DMS153 treated with DMSO at 0.1 percent for 48 hours (cell line): ENCODE data around the gene LRRC27.
A peak's percentile ranks its signal among the peaks of the same experiment; 100 is the strongest.

Experiments
- DNase-seq: peaks from one replicate; lab custom pipeline; 2025; ENCODE audit not compliant: unreplicated experiment; lab: John Stamatoyannopoulos, UW

LRRC27 gene

DNA sequence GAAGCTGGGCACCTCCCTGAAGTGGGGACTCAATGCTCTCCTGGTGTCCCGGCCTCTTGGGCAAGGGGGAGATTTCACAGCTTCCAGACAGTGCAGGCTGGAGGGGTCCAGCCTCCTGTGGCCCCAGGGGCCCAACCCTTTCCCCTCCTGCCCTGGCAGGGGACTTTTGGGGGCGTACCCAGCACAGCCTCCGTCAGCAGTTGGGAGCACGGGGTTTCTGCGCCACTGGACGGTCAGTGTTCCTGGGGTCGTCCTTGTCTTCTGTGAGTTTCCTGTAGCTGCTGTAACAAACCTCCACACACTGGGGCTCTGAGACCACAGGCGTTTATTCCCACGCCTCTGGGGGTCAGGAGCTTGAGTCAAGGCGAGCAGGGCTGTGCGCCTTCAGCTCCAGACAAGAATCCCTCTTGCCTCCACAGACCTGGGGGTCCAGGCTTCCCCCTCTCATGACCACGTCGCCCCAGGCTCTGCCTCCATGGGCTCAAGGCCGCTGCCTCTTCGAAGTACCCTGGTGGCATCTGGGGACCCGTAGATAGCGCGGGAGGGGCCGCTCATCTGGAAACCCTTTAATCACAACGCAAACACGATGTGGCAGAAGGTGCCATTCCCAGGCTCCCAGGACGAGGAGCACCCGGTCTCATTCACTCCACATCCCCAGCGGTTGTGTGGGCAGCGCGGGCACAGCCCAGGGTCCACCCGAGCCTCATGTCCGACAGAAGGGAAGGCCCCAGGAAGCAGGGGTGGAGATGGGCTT lies 79.0 kb downstream of the LRRC27 start:
- no peak for DNase-seq

DNA sequence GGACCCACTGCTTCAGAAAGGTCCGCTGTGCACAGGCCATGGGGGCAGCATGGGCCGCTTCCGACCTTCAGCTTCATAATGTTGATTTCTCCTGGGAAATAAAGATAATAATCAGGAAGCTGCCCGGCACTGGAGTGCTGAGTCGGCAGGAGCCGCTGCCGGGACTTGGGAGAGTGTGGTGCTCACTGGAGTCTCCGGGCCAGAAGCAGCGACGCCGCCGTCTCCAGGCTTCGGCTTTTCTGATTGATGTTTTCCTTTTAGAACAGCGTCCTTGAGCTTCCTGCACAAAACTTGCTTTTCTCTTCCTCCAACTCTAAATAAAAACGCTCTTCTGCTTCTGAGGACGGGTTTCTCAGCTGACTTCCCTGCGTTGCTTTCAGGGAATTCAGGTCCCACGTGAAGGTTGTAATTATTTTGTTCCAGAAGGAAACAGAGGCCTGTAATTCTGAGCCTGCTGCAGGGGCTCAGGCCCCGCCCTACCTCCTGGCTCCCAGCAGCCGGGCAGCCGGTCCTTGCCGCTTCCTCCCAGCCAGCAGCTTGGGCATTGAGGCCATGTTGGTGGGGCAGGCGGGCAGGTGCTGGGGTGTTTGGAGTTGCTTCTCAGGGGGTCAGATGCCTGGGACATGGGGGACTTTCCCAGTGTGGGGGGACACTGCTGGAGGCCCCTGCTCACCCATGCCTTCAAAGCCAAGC lies 79.7 kb downstream of the LRRC27 start:
- peak; percentile 40 for DNase-seq

DNA sequence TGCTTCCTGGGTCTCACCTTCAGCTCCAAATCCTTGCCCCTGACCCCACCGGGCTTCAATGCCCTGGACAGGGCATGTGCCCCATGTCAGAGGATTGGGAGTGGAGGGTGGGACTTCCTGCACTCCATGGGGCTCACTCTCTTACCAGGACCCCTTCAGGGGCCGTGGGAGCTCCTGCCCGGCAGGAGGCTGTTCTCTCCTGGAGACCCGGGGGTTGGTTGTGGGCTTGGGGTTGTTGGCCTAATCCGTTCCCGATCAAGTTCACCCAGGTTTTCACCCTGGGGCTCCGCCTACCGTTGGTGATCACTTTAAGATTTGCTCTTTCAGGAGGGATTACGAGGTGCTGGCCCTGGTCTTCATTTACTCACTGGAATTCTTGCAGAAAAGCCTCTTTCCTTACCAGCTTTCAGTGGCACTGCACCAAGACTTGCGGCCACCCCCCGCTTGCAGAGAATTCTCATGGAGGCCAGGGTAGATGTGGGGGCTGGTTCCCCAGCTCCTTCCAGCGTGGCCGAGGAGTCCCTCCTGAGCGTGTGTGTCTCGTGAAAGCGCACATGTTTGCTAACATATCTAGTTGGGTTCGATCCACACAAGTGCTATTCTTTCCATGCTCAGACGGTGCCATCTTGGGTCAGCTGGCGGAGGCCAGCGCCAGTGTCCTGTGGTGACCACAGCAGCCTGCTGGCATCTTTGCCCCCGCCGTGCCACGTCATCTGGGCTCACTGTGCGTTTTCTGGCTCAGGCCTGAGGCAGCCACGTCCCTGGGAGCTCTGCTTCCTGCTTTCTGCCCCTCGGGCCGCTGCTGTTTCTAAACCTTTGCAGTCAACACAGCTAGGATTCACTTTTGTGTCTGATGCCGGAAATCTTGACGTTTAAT lies 80.6 kb downstream of the LRRC27 start:
- no peak for DNase-seq

DNA sequence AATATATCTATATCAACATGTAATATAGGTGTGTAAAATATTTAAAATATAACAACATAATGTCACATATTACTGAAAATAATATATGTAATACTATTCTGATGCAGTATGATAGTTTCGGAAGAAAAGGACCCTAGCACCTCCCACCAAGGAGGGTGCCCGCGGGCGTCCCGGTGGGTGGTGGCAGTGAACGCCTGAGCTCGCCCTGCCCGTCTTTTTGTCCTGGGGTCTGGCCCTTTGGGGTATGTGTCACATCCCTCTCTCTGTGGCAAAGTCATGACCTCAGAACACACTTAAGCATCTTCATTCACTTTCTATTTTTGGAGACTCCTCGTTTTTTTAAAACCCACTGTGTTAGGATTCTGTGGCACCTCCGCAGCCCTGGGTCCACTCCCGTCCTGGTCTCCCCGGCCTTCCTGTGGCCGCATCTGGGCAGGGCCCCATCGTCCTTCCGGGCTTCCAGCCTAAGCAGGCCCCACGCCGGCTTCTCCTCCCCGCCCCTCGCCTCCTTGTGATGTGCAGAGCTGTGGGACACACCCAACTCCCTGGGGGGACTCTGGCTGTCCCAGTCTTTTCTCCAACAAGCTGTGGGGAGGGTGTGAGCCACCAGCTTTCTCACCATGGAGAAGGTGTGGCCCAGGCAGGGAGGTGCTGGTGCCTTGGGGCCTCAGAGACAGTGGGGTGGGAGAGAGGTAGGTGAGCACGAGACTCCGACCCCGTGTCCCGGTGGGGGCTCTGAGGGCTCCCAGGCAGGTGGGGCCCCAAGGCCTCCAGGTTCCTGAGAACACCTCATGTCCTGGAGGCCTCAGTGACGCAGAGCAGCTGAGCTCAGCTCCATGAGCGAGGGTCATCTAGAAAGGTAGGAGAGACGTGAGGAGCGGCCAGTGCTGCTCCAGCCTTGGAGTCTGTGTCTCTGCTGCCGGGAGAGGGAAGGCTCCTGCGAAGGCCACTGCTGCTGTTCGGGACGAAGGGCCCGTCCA lies 81.5 kb downstream of the LRRC27 start:
- DNase-seq, result no peak

DNA sequence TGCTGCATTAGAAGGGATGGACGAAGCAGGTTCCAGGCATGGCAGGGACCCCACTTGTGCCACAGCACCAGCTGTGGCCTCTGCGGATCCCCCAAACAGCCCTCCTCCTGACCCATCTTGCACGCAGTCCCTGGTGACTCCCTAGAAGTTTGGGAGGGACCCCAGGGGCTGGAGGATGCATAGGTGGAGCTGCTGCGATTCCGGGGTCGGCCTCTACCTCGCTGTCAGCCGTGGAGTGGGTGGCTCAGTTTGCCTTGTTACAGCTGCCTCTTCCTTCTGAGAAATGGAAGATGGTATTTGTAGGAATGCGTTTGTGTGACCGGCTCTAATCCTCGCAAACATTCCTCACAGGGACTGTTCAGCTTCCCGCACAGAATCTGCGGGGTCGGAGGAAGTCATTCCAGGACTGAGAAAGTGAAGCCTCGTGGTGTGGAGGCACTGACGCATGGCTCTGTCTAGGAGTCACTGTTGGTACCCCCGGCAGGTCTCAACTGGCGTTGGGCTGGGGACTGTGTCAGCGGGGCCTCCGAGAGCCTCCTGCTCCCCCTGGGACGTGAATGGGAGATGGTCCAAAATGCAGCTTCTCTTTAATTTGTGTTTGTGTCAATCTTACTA lies 82.5 kb downstream of the LRRC27 start:
- DNase-seq, result no peak

DNA sequence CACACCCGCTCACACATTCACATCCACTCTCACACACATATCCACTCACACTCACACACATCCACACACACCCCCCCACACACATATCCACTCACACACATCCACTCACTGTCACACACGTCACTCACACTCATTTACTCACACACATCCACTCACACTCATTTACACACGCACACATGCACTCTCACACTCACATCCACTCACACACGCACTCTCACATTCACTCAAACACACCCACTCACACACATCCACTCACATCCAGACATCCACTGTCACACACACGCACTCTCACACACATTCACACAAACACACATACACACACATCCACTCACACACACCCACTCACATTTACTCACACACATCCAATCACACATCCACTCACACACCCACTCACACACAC lies 83.3 kb downstream of the LRRC27 start:
- no peak for DNase-seq

DNA sequence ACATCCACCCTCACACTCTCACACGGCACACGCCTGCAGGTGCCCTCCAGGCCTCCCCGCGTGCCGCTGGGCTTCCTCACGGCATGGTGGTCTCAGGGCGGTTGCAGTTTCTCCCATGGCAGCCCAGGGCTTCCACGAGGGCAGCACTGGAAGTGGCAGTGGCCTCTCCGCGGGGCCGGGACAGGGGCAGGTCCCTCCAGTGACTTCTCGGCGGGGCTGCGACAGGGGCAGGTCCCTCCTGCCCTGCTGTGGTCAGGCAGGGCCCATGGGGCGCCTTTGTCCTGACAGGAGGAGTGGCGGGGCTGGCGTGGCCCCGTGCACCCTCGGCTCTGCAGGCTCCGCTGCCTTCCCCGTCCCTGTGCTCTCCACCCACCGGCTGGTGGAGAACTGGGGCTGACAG lies 84.0 kb downstream of the LRRC27 start:
- DNase-seq, result no peak

DNA sequence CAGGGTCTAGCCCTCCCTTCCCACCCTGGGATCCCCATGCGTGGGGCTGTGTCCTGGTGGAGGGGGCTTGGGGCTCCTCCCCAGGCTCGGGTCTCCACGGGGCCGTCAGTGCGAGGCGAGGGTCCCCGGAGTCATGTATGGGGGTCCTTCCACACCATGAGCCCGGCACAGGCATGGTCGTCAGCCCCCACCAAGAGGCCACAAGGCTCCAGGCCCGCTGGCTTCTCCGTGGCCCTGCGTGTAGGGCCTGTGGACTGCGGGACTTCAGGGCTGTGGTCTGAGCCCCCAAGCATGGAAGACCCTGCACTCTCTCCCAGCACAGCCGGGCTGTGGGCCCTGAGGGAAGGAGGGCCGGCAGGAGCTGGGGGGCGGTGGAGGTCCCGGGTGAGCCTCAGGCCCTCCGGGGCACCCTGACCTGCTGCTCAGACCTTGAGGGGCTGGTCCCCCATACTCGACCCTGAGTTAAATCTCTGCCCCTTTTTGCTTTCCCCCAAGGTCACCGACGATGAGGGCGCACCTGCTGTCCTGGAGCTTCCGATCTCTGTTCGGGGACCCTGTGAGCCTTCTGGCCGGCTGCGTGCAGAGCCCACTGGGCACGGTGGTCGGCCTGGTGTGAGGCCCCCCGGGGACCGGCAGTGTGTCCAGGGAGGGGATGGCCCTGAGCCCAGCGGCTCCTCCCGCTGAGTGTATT lies 84.7 kb downstream of the LRRC27 start:
- no peak for DNase-seq

DNA sequence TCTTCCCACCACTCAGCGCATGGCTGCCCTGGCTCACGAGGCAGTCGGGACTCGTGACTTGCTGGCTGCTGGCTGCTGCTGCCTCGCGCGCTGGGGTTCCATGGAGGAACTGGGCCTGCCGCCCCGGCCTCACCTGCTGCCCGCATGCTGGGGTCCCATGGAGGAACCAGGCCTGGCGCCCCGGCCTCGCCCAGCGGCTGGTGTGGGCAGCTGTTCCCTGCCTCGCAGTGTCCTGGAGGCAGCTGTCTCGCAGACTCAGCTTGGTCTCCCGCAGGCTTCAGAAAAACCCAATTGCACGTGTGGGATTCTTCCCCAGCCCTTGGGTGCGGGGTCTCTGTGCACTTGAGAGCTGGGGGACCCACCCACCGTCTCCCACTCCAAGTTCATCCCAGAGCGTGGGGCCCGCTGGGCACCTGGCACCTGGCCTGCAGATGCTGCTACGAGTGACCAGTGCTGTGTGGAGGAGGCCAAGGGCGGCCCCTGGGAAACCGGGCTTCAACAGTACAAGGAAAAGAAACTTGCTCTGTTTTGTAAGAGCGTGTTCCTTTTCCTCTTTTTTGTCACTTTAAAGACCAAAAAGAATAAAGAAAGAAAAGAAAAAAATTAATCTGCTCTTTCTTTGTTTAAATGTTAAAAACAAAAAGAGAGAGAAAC lies 85.4 kb downstream of the LRRC27 start:
- DNase-seq, result no peak

DNA sequence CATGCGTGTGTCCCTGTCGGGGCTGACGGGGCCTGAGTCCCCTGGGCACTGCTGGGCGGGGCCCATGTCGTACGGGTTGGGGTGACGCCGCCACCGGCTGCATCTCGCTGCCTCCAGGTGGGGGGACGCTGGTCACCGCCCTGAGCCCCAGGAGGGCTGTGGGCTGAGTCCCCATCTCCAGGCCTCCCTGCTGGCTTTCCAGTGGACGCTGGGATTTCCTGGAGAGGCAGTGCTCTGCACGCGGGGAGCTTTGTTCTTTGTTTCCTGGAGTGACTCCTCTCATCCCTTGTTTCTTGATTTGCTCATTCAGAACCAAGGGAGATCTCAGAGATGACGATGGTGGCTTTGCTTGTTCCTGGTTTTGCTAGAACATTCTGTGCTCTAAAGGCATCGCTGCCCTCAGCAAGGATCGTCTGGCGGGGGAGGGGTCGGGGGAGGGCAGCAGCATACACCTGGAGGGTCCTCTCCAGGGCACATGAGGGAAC lies 86.0 kb downstream of the LRRC27 start:
- peak; percentile 34 for DNase-seq

DNA sequence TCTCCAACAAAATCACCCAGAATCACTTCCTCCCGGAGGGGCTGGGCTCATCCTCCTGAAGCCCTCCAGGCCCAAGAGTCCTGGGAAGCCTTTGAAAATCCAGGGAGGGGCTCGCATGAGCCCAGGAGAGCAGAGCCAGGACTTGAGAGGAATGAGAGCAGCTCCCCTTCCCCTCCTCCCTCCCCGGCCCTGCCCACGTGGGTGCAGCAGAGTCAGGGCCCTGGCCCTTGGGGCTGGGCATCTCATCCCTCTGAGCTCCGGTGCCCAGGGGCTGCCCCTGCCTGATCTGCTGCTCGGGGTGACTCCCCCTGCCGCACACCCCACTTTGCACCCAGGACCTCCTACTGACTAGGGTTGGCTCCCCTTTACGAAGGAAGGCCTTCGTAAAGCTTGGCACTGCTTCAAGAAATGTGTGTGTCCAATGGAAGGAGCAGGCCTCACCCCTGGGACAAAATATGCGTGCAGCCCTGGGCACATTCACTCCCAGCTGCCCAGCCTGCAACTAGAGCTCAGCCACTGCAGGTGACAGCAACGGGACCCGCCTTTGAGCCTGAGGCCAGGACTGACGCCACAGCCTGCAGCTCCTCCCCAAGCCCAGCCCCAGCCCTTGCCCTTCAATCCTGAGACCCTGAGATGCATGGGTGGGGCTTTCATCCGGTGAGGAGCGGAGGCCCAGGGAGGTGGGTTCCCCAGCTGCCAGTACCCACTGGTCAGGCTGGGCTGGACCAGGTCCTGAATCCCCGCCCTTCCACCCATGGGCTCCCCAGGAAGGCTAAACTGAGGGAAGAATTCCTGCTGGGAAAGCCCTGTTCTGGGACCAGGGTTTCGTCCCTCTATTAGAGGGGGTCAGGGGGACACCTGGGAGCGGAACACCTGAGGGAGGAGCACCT lies 86.8 kb downstream of the LRRC27 start:
- peak; percentile 60 for DNase-seq

DNA sequence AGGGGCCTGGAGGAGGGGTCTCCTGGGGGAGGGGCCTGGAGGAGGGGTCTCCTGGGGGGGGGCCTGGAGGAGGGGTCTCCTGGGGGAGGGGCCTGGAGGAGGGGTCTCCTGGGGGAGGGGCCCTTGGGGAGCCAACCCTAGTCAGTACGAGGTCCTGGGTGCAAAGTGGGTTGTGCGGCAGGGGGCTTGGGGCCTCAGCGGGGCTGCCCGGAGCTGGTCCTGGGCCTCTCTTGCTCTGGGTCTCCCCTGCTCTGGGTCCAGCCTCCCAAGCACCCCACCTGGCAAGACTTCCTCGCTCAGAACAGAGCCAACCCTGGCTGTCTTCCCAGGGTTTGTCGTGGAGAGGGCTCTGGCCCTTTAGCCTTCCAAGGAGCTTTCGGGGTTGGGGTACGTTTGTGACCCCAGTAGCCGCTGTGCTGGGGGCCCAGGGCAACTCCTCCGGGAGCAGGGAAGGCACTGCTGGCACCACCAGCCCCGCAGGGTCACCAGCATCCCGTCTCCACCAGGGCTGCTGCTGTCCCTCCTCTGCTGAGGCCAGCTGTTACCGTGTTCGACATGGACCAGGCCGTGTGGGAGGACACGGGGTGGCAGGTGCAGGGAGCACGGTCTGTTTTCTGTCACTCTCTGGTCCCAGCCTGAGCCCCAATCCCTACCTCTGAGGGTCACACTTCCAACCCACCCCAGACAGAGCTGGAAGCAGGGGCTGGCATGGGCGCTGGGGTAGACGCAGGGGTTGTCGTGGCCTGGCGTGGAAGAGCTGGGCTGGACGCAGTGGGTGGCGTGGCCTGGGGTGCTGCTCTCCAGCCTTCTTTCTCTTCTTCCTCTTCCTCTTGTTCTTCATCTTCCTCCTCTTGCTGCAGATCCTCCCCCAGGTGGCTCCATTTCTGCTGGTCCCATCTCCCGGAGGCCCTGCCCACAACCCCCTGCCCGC lies 87.8 kb downstream of the LRRC27 start:
- DNase-seq, result no peak

DNA sequence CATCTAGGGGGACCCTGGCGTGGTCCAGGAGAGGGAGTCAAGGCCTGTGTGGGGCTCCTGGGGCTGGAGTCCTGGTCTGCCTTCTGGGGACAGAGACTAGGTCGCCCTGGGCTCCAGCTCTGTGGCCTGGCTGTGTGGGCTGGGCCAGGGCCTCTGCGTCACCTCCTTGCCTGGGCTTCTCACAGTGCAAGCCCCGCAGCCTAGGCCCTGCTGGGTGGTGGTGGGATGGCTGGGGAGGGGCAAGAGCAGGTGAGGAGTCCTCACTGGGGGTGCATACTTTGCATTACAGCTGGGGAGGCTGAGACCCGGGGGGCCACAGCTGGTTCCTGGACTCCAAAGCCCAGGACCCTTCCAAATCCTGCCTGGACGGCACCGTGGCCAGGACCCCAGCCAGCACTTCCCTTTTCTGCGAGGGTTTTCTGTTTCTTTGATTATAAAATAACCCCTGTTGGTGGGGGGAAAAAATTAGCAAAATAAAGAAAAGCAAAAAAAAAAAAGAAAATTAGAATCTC lies 88.5 kb downstream of the LRRC27 start:
- no peak for DNase-seq

DNA sequence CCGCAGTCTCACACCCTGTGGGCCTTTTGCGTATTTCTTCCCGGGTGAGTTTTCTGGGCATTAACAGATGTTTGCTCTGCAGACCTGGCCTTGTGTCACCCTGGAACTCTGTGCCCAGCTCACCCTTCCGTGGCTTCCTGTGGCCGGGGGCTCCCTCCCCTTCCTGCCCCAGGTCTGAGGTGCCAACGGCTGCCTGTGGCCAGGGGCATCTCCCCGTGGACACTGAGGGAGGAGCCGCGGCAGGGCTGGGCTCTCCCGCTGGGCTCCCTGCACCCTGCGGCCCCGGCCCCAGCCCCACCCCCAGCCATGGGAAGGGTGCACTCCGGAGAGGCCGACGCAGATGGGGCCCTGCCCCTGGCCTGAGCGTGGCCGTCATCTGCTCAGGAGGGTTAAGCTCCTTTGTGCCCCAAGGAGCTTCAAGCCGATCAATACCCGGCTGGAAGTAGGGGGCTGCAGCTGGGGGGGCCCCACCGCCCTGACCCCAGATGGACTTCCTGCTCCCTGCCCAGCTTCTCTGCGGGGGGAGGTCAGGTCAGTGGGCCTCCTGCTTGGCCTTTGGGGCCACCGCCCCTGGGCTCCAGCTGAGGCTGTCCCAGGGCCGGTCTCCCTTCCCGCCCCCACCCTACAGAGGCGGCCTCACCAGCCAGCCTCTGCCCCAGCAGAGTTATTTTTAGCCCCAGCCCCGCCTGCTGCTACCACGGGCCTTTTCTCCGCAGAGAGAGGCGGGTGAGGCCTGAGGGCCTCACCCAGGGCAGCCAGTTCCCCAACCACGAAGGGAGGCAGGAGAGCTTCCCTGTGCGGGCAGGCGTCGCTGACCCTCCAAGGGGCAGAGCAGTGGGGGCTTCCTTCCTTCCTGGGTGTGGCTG lies 89.2 kb downstream of the LRRC27 start:
- DNase-seq, result peak; percentile 45

DNA sequence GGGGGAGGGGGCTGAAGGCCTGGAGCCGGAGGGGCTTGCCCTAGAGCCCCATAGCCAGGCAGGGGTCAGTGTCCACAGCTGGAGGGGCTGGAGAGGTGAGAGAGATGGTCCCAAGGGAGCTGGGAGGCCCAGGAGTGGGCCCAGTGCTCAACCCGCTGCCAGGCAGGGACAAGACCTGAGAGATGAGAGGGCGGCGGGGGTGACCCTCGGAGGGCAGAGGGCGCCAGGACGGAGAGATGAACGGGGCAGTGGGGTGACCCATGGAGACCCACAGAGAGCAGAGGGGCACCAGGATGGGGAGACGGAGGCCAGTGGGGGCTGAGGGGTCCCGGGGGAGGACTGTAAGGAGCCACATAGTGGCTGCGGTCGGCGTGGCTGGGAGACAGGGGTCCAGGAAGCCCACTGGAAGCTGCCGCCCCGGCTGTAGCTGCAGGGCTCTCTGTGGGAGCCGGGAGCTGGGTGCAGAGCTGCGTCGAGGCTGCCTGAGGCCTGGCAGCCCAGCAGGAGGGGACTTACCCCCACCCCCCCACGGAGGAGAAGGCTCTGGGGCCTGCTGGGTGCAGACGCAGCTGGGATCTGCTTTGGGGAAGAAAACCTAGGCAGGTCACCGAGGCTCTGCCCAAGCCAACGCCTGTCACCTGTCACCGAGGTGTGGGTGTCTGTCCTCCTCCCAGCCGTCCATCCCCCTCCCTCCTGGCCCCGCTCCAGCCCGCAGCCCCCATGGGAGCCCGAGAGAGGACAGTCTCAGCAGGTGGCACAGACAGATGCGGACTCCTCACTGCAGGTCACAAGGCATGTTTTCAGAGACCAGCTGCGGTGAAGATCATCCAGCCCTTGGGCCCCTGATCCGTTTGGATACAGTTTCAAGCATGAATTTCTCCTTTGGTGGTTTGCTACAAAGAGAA lies 90.1 kb downstream of the LRRC27 start:
- peak; percentile 57 for DNase-seq
